HepG2 (cell line): ENCODE data around the gene RBM23. TPM values are rescaled to one million over a fixed set of nuclear protein-coding genes. Genes with fewer than 3 reads are reported as not detected.
A peak's percentile ranks its signal among the peaks of the same experiment; 100 is the strongest.

Experiments
- EEA1 ChIP-seq: sonication (generic); formaldehyde crosslinking; IDR thresholded peaks from 2 replicates; pipeline ENCODE4 v1.5.1; 2020; ENCODE audit warnings: mild to moderate bottlenecking, missing genetic modification reagents, borderline replicate concordance
- HINFP ChIP-seq: sonication (generic); formaldehyde crosslinking; IDR thresholded peaks from 2 replicates; pipeline ENCODE4 v1.4.0; 2020; ENCODE audit warnings: low read depth, mild to moderate bottlenecking, missing genetic modification reagents
- HMGXB4 ChIP-seq, 2 experiments: sonication (generic) in 1 of 2; formaldehyde crosslinking in 1 of 2; IDR thresholded peaks; 2 replicates each; pipeline versions ENCODE4 v1.4.0 to v1.6.1; 2018 to 2020; ENCODE audit warnings: missing genetic modification reagents in 2 of 2, borderline replicate concordance in 1 of 2, low read depth in 1 of 2, mild to moderate bottlenecking in 1 of 2, missing biosample characterization in 1 of 2
- IRF9 ChIP-seq: sonication (generic); formaldehyde crosslinking; IDR thresholded peaks from 2 replicates; pipeline ENCODE4 v1.8.0; 2022; ENCODE audit warnings: missing genetic modification reagents, mild to moderate bottlenecking, borderline replicate concordance
- NPAS2 ChIP-seq: sonication (generic); formaldehyde crosslinking; IDR thresholded peaks from 2 replicates; pipeline ENCODE4 v1.8.0; 2022; ENCODE audit warnings: mild to moderate bottlenecking, missing genetic modification reagents, borderline replicate concordance
- PBX3 ChIP-seq: sonication (generic); formaldehyde crosslinking; IDR thresholded peaks from 2 replicates; pipeline ENCODE4 v1.8.1; 2023; ENCODE audit warnings: missing genetic modification reagents, inconsistent platforms, borderline replicate concordance
- PTBP1 ChIP-seq: fragments of 200-400 bp; formaldehyde crosslinking; IDR thresholded peaks from 2 replicates; pipeline ENCODE4 v1.6.1; 2018; ENCODE audit warnings: low read length, low read depth; ENCODE audit not compliant: poor library complexity, severe bottlenecking
- SATB2 ChIP-seq: sonication (generic); formaldehyde crosslinking; IDR thresholded peaks from 2 replicates; pipeline ENCODE4 v1.5.0; 2020; ENCODE audit warnings: missing genetic modification reagents
- SIN3B ChIP-seq: fragments of 150-350 bp; IDR thresholded peaks from 2 replicates; pipeline ENCODE4 v1.6.1; 2014; ENCODE audit warnings: low read length
- SMAD3 ChIP-seq: sonication (generic); formaldehyde crosslinking; IDR thresholded peaks from 2 replicates; pipeline ENCODE4 v1.4.0; 2020; ENCODE audit warnings: missing genetic modification reagents
- SOX5 ChIP-seq: IDR thresholded peaks from 2 replicates; pipeline ENCODE4 v1.6.1; 2016; ENCODE audit warnings: borderline replicate concordance
- ZNF547 ChIP-seq: sonication (generic); formaldehyde crosslinking; IDR thresholded peaks from 2 replicates; pipeline ENCODE4 v1.5.1; 2020; ENCODE audit warnings: mild to moderate bottlenecking, missing genetic modification reagents
- ZNF550 ChIP-seq: sonication (generic); formaldehyde crosslinking; IDR thresholded peaks from 2 replicates; pipeline ENCODE4 v1.4.0; 2020; ENCODE audit warnings: mild to moderate bottlenecking, missing genetic modification reagents, borderline replicate concordance
- ZNF576 ChIP-seq: sonication (generic); formaldehyde crosslinking; IDR thresholded peaks from 2 replicates; pipeline ENCODE4 v1.4.0; 2020; ENCODE audit warnings: mild to moderate bottlenecking, missing genetic modification reagents
- polyA plus RNA-seq, 8 experiments: library from polyadenylated mRNA; depleted of rRNA in 3 of 8; stranded (reverse) in 7 of 8; unstranded in 1 of 8; fragments of >200 nt; fragmentation: Illumina TruSeq in 4 of 8; extraction: Trizol in 4 of 8; gene quantifications; 2 replicates each; pipeline versions ENCODE4 v1.2.1 to v1.2.3, GENCODE V29; 2011 to 2016; ENCODE audit warnings: low read depth in 4 of 8, missing spikeins in 1 of 8, mixed read lengths in 1 of 8; ENCODE audit not compliant: insufficient read depth in 1 of 8
- total RNA-seq, 5 experiments: library from RNA; depleted of rRNA; stranded (reverse); fragments of >200 nt; fragmentation: Illumina TruSeq; extraction: Trizol; gene quantifications; 2 replicates each; pipeline ENCODE4 v1.2.3, GENCODE V29; 2016; ENCODE audit warnings: low read depth in 1 of 5
- TF ChIP-seq, protein P1 (sequence below): sonication (generic); formaldehyde crosslinking; IDR thresholded peaks from 2 replicates; pipeline ENCODE4 v1.5.1; 2020; ENCODE audit warnings: missing genetic modification reagents, mild to moderate bottlenecking, borderline replicate concordance
- TF ChIP-seq, protein P2 (sequence below): sonication (generic); formaldehyde crosslinking; IDR thresholded peaks from 2 replicates; pipeline ENCODE4 v1.4.0; 2020; ENCODE audit warnings: missing genetic modification reagents, borderline replicate concordance

RBM23 gene
- total and polyA plus RNA-seq, 2 of the 13 experiments (the other 11 are each of a cell fraction or from before 2014, with no cell fraction given) = 1.5 to 2.1 TPM

DNA sequence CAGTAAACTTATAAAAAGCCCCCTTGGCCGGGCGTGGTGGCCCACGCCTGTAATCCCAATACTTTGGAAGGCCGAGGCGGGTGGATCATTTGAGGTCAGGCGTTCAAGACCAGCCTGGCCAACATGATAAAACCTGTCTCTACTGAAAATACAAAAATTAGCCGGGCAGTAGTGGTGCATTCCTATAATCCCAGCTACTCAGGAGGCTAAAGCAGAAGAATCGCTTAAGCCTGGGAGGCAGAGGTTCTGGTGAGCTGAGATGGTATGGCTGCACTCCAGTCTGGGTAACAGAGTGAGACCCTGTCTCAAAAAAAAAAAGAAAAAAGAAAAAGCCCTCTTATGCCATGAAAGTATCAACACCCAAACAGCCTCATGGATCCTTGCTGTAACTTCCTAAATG, 6.6 kb upstream of the RBM23 start (continued):
- TF ChIP-seq, protein P1, sequence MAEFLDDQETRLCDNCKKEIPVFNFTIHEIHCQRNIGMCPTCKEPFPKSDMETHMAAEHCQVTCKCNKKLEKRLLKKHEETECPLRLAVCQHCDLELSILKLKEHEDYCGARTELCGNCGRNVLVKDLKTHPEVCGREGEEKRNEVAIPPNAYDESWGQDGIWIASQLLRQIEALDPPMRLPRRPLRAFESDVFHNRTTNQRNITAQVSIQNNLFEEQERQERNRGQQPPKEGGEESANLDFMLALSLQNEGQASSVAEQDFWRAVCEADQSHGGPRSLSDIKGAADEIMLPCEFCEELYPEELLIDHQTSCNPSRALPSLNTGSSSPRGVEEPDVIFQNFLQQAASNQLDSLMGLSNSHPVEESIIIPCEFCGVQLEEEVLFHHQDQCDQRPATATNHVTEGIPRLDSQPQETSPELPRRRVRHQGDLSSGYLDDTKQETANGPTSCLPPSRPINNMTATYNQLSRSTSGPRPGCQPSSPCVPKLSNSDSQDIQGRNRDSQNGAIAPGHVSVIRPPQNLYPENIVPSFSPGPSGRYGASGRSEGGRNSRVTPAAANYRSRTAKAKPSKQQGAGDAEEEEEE (CRISPR knock-in tag) = no peak
- no peak for TF ChIP-seq PBX3 (CRISPR knock-in tag)
- no peak for TF ChIP-seq ZNF550
- no peak for TF ChIP-seq EEA1 (CRISPR knock-in tag)
- no peak for TF ChIP-seq IRF9 (CRISPR knock-in tag)
- TF ChIP-seq PTBP1 = no peak
- no peak for TF ChIP-seq SIN3B
- 0 out of 2 replicates have a peak, but pooled peaks have one; percentile 49 for TF ChIP-seq ZNF547 (CRISPR knock-in tag)
- TF ChIP-seq HMGXB4 (CRISPR knock-in tag; IDR thresholded peaks at IDR 0.05; ENCODE audit: borderline replicate concordance in 1 of 2, low read depth in 1 of 2) = no peak
- no peak for TF ChIP-seq HINFP (CRISPR knock-in tag)
- TF ChIP-seq, protein P2, sequence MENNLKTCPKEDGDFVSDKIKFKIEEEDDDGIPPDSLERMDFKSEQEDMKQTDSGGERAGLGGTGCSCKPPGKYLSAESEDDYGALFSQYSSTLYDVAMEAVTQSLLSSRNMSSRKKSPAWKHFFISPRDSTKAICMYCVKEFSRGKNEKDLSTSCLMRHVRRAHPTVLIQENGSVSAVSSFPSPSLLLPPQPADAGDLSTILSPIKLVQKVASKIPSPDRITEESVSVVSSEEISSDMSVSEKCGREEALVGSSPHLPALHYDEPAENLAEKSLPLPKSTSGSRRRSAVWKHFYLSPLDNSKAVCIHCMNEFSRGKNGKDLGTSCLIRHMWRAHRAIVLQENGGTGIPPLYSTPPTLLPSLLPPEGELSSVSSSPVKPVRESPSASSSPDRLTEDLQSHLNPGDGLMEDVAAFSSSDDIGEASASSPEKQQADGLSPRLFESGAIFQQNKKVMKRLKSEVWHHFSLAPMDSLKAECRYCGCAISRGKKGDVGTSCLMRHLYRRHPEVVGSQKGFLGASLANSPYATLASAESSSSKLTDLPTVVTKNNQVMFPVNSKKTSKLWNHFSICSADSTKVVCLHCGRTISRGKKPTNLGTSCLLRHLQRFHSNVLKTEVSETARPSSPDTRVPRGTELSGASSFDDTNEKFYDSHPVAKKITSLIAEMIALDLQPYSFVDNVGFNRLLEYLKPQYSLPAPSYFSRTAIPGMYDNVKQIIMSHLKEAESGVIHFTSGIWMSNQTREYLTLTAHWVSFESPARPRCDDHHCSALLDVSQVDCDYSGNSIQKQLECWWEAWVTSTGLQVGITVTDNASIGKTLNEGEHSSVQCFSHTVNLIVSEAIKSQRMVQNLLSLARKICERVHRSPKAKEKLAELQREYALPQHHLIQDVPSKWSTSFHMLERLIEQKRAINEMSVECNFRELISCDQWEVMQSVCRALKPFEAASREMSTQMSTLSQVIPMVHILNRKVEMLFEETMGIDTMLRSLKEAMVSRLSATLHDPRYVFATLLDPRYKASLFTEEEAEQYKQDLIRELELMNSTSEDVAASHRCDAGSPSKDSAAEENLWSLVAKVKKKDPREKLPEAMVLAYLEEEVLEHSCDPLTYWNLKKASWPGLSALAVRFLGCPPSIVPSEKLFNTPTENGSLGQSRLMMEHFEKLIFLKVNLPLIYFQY (CRISPR knock-in tag) = no peak
- 0 out of 2 replicates have a peak, but pooled peaks have one; percentile 39 for TF ChIP-seq ZNF576
- TF ChIP-seq NPAS2 = no peak
- TF ChIP-seq SMAD3 (CRISPR knock-in tag) = no peak
- no peak for TF ChIP-seq SOX5 (CRISPR knock-in tag)
- TF ChIP-seq SATB2 (CRISPR knock-in tag) = no peak
